Amniotic stem cell (primary cell): ENCODE measurements around the gene RBM39.
"Not testable (repeated sequence)": the region's sequence is repeated elsewhere in the genome, so short reads cannot be mapped to it uniquely, and the experiment has no call there.

Experiments used
- DNase-seq: peaks from one replicate; lab custom pipeline; 2025; lab: John Stamatoyannopoulos, UW

Gene RBM39

DNA sequence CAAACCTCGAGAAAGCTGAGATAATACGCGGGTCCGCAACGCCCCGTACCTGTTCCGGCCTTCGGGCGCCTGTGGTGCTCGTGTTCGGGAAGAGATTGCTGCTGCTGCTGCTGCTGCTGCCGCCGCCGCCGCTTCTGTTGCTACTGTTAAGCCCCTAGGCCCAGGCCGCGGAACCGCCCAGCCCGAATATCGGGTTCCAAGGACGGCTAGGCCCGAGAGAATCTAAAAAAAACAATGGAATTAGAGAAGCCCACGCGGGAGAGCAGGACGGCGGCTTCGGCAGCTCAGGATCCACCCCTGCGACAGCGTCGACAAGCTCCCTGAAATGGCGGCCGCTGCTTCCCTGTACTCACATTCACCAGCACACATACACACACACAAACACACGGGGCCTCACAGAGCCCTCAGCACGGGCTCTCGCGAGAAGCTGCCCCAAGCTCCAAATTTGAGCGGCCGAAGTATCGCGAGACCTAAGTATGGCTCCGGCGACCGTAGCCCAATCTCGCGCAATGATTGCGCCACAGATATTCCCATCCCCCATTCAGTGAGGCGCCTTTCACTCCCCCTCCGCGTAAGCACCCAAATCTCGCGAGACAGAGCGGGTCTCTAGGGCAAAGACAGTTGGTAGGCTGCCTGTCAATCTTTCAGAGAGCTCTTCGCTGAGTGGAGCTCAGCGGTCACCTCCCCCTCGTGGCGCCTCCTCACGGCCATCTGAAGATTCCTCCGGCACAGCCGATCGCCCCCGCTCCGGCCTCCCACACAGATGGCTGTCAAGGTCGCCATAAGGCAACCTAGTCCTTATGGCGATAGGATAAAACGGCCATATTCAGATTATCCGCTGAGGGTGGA, at the start of gene RBM39:
Gene RBM39, minus strand, starts transcription at position 369 of the 849 bp plus-strand sequence. CDS start 1,386 bp downstream, outside the sequence.
- peak; percentile 99 for DNase-seq

DNA sequence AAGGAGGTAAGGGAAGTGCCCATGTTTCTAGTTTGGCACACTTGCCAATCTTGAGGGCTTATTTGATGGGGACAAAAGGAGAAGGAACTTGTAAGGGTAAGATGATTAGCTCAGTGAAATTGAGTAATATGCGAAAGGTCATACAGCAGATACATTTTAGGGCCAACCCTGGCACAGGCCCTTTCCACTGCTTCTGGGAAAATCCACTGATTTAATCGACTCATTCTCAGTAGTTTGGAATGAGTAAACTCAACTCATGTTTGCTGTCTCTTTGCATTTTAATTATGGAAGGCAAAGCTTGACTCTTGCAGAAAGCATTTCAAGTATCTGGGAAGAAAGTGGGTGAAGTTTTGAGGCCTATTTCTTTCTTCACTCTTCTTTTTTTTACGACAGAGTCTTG, 49.8 kb upstream of the RBM39 start:
- DNase-seq, result peak; percentile 77

- DNase-seq, result no peak
Observed at GRCh38 chr20:35791097-35791496, 49.0 kb upstream of the RBM39 start.

GRCh38 chr20:35788796-35789195, 46.7 kb upstream of the RBM39 start:
- DNase-seq, result no peak

DNA sequence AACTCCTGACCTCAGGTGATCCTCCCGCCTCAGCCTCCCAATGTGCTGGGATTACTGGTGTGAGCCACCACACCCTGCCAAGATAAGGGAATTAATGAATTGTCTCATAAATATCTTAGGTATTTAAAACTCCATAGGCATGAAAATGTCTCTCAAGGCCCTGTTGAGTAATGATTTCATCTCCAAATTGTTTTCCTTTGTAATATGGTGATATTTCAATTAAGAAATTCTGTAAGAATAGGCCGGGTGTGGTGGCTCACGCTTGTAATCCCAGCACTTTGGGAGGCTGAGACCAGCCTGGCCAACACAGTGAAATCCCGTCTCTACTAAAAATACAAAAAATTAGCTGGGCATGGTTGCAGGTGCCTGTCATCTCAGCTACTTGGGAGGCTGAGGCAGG, 43.5 kb upstream of the RBM39 start:
- not testable (repeated sequence) for DNase-seq

- not testable (repeated sequence) for DNase-seq
Observed at GRCh38 chr20:35783811-35784210, 41.8 kb upstream of the RBM39 start.

DNA sequence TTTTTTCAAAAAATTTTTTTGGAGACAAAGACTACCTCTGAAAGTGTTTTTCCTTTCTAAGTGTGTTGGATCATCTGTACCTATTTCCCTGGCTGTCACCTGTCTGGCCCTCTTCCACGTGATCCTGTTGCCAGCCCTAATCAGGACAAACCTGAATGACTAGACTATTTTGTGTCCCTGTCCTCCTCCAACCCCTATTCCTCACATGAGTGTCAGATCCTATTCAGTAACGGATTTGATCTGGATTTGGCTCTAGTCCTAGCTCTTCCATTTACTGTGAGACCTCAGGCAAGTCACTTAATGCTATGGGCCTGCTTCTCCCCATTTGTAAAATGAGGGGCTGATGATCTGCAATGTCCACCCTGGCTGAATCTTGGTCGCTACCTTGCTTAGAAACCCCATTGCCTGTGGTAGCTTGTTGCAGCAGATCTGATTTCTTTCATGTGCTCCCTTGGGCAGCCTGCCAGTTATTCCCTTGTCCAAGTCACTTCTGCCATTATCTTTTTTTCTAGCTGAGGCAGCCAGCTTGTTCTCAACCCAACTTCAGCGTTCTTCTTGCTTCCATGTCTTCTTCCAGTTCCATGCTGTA, 34.5 kb upstream of the RBM39 start:
- no peak for DNase-seq

- DNase-seq, result no peak
Observed at GRCh38 chr20:35774391-35774790, 32.3 kb upstream of the RBM39 start.

- no peak for DNase-seq
Observed at GRCh38 chr20:35773154-35773751, 31.2 kb upstream of the RBM39 start.

- no peak for DNase-seq
Observed at GRCh38 chr20:35772563-35773058, 30.6 kb upstream of the RBM39 start.

- DNase-seq, result peak; percentile 97
Observed at GRCh38 chr20:35771689-35772562, 29.9 kb upstream of the RBM39 start, which contains the start of gene PHF20. TSS of gene PHF20 (plus strand) at chr20:35772015. CDS start at chr20:35801523, 29,508 bp downstream.

- no peak for DNase-seq
Observed at GRCh38 chr20:35771367-35771688, 29.3 kb upstream of the RBM39 start.

DNA sequence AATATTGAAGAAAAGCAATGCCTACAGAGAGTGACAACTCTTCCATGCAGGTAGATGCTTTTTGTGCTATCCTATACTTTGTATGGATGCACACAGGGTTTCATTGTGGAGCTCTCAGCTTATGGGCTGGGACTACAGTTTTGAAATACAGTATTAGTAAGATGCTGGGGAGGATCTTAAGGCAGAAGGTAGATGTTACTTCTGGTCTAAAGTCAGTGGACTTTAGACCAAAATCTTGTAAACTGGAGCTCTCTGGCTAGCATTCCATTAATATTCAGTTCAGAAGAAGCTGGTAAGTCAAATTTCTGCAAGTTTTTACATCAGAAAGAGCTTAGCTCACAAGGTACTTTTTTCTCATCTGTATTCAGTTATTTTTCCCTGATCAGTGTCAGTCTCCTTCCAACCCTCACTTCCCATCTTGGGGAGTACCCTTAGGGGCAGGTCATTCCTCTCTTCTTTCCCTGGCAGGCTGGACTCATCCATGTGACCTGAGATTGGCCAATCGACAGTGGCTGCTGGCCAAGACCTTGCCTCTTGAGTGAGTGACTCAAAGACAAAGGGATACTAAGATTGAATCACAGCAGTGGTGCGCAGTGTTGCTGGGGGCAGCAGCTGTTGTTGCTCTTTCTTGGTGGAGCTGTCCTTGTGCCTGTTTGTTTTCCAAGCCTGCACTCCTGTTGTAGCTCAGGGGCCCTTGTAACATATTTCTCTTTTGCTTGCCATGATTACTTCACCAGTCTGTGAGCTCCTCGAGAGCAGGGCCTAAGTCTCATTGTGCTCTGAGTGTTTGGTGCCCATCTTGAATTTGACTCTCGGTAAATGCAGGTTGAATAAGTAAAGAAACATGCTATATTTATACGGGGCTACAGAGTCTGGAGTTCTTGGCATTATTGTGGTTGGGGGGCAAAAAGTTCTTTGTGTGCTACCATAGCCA, 26.9 kb upstream of the RBM39 start:
- peak; percentile 90 for DNase-seq

DNA sequence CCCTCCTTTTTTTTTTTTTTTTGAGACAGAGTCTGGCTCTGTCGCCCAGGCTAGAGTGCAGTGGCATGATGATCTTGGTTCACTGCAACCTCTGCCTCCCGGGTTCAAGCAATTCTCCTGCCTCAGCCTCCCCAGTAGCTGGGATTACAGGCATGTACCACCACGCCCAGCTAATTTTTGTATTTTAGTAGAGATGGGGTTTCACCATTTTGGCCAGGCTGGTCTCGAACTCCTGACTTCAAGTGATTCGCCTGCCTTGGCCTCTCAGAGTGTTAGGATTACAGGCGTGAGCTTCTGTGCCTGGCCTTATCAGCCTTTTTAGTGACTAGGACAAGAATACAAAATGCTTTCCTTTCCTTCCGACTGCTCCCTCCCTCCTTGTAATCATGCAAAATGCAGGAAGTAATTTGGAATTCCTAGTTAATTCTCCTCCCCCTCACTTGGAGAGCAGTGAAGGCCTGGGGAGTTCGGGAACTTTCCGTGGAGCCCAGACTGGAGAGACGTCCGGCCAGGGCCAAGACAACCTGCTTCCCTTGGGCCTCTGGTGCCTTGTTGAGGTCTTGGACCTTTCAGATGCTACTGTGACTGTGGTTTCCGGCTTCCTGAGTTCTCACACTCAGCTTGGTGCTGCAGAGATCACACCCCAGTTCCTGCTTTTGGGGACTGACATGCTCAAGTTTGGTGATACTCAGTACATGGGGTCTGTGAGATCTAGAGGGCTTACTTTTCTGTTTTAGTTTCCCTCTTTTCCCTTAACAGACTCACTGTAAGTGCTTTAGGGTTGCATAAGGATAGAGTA, 25.8 kb upstream of the RBM39 start:
- DNase-seq, result no peak

DNA sequence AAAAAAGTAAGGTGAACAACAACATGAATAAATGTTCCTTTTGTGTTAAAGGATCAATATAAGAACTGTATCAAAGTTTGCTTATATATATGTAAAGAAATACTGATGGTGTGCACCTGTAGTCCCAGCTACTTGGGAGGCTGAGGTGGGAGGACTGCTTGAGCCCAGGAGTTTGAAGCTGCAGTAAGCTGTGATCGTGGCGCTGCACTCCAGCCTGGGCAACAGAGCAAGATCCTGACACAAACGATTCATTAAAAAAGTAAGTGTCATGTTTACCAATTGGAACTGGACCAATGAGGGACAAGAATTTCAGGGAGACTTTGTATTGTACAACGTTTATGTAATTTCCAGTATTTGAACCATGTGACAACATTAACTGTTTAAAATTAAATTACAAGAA, 24.8 kb upstream of the RBM39 start:
- DNase-seq, result no peak

DNA sequence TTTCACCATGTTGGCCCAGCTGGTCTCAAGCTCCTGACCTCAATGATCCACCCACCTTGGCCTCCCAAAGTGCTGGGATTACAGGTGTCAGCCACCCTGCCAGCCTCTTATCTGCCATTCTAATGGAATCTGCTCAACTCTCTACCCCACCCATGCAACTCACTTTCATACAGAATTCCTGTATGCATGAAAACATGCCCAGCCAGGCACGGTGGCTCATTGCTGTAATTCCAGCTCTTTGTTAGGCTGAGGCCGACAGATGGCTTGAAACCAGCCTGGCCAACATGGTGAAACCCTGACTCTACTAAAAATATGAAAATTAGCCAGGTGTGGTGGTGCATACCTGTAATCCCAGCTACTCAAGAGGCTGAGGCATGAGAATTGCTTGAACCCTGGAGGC, 22.9 kb upstream of the RBM39 start:
- not testable (repeated sequence) for DNase-seq

GRCh38 chr20:35762461-35762860, 20.4 kb upstream of the RBM39 start:
- DNase-seq, result no peak

DNA sequence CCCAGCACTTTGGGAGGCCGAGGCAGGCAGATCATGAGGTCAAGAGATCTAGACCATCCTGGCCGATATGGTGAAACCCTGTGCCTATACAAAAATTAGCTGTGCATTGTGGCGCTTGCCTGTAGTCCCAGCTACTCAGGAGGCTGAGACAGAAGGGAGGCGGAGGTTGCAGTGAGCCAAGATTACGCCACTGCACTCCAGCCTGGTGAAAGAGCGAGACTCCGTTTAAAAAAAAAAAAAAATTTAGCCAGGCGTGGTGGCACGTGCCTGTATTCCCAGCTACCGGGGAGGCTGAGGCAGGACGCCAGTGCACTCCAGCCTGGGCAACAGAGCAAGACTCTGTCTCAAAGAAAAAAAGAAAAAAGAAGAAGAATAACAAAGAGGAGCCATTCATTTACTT, 19.5 kb upstream of the RBM39 start:
- not testable (repeated sequence) for DNase-seq

- no peak for DNase-seq
Observed at GRCh38 chr20:35757098-35757705, 15.1 kb upstream of the RBM39 start.

DNA sequence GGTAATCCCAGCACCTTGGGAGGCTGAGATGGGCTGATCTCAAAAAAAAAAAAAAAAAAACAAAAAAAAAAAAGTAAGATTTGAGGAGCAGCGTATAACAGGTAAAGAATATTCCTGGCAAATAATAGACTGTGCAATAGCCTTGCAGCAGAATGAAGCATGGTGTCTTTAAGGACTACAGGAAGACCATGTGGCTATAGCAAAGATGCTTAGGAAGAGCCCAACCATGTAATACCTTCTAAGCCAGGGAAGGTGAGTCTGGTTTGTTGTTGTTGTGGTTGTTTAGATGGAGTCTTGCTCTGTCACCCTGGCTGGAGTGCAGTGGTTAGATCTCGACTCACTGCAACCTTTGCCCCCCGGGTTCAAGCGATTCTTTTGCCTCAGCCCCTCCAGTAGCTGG, 14.3 kb upstream of the RBM39 start:
- no peak for DNase-seq
